Mesenchymal stem cell (in vitro differentiated cells and primary cell): Measurements from ENCODE around the gene GALNT4.

ENCODE experiments used
- DNase-seq: peaks from one replicate; pipeline ENCODE4 v3.0.0-alpha.2; 2013
- H2AFZ ChIP-seq: one replicate; pipeline ENCODE4 v1.6.1; 2013; ENCODE audit warnings: low read depth, mild to moderate bottlenecking, control low read depth, inconsistent platforms, low read length, moderate library complexity
- H2AK5ac ChIP-seq: 2 replicates; pipeline ENCODE4 v1.6.1; 2013; ENCODE audit warnings: low read length, moderate library complexity, mild to moderate bottlenecking, inconsistent platforms; ENCODE audit not compliant: severe bottlenecking
- H2BK120ac ChIP-seq: one replicate; pipeline ENCODE4 v1.6.1; 2013; ENCODE audit warnings: low read depth, mild to moderate bottlenecking, inconsistent platforms, low read length, moderate library complexity
- H2BK12ac ChIP-seq, 2 experiments: one replicate each; pipeline ENCODE4 v1.6.1; 2013; ENCODE audit warnings: inconsistent platforms in 2 of 2, low read length in 2 of 2, mild to moderate bottlenecking in 2 of 2, moderate library complexity in 2 of 2, control low read depth in 1 of 2
- H2BK15ac ChIP-seq: one replicate; pipeline ENCODE4 v1.6.1; 2013; ENCODE audit warnings: mild to moderate bottlenecking, low read depth, inconsistent platforms; ENCODE audit not compliant: poor library complexity, severe bottlenecking
- H2BK5ac ChIP-seq: 2 replicates; pipeline ENCODE4 v1.6.1; 2013; ENCODE audit warnings: low read depth, mild to moderate bottlenecking, low read length, control low read depth, inconsistent platforms; ENCODE audit not compliant: poor library complexity, severe bottlenecking
- H3K14ac ChIP-seq, 2 experiments: one replicate each; pipeline ENCODE4 v1.6.1; 2013; ENCODE audit warnings: inconsistent platforms in 2 of 2, low read length in 2 of 2, control low read depth in 1 of 2, mild to moderate bottlenecking in 1 of 2, moderate library complexity in 1 of 2
- H3K18ac ChIP-seq, 2 experiments: one replicate each; pipeline ENCODE4 v1.6.1; 2013; ENCODE audit warnings: inconsistent platforms in 2 of 2, low read length in 2 of 2, control low read depth in 1 of 2, low read depth in 1 of 2, mild to moderate bottlenecking in 1 of 2
- H3K23ac ChIP-seq, 2 experiments: one replicate each; pipeline ENCODE4 v1.6.1; 2013; ENCODE audit warnings: inconsistent platforms in 2 of 2, low read length in 2 of 2, mild to moderate bottlenecking in 2 of 2, moderate library complexity in 2 of 2, control low read depth in 1 of 2
- H3K27ac ChIP-seq: 2 replicates; pipeline ENCODE4 v1.5.1; 2013; ENCODE audit warnings: mild to moderate bottlenecking, moderate library complexity, low read length, control low read depth, inconsistent platforms; ENCODE audit not compliant: poor library complexity, severe bottlenecking
- H3K27me3 ChIP-seq, 2 experiments: 2 replicates each; pipeline versions ENCODE4 v1.6.1 to v1.7.0; 2013; ENCODE audit warnings: low read length in 2 of 2, mild to moderate bottlenecking in 2 of 2, moderate library complexity in 2 of 2, control low read depth in 1 of 2, inconsistent platforms in 1 of 2; ENCODE audit not compliant: control insufficient read depth in 1 of 2, insufficient read depth in 1 of 2
- H3K36me3 ChIP-seq, 2 experiments: 2 replicates each; pipeline versions ENCODE4 v1.6.1 to v1.7.0; 2013; ENCODE audit warnings: low read length in 2 of 2, control low read depth in 1 of 2, inconsistent platforms in 1 of 2, low read depth in 1 of 2, mild to moderate bottlenecking in 1 of 2; ENCODE audit not compliant: insufficient read depth in 2 of 2, control insufficient read depth in 1 of 2
- H3K4ac ChIP-seq, 2 experiments: one replicate each; pipeline ENCODE4 v1.6.1; 2013; ENCODE audit warnings: inconsistent platforms in 2 of 2, low read length in 2 of 2, mild to moderate bottlenecking in 2 of 2, moderate library complexity in 2 of 2, control low read depth in 1 of 2, low read depth in 1 of 2
- H3K4me1 ChIP-seq: 2 replicates; pipeline ENCODE4 v1.6.1; 2013; ENCODE audit warnings: low read depth, low read length, control low read depth; ENCODE audit not compliant: control insufficient read depth, insufficient read depth
- H3K4me2 ChIP-seq: 2 replicates; pipeline ENCODE4 v1.6.1; 2013; ENCODE audit warnings: low read length, mild to moderate bottlenecking, inconsistent platforms; ENCODE audit not compliant: poor library complexity, severe bottlenecking
- H3K4me3 ChIP-seq, 2 experiments: 2 replicates each; pipeline versions ENCODE4 v1.5.1 to v1.7.0; 2013; ENCODE audit warnings: low read length in 2 of 2, mild to moderate bottlenecking in 2 of 2, control low read depth in 1 of 2, low read depth in 1 of 2; ENCODE audit not compliant: insufficient read depth in 1 of 2
- H3K79me1 ChIP-seq: replicated peaks from 2 replicates; pipeline ENCODE4 v1.6.1; 2013; ENCODE audit warnings: mild to moderate bottlenecking, control low read depth, low read length, inconsistent platforms; ENCODE audit not compliant: poor library complexity, severe bottlenecking
- H3K9ac ChIP-seq: 2 replicates; pipeline ENCODE4 v1.7.0; 2013; ENCODE audit warnings: mild to moderate bottlenecking, low read length, moderate library complexity
- H3K9me3 ChIP-seq: 2 replicates; pipeline ENCODE4 v1.7.0; 2013; ENCODE audit warnings: mild to moderate bottlenecking, low read length; ENCODE audit not compliant: control insufficient read depth
- H4K8ac ChIP-seq: one replicate; pipeline ENCODE4 v1.6.1; 2013; ENCODE audit warnings: inconsistent platforms, mild to moderate bottlenecking, low read length, moderate library complexity
- H4K91ac ChIP-seq: one replicate; pipeline ENCODE4 v1.6.1; 2013; ENCODE audit warnings: mild to moderate bottlenecking, low read length, inconsistent platforms
- WGBS: methylation state at CpG from one replicate; pipeline ENCODE4 v1.1.7; 2013; ENCODE audit warnings: mixed read lengths; 5-methylcytosine and 5-hydroxymethylcytosine counted together

The GALNT4 gene

GRCh38 chr12:89559753-89560152 lies 35.2 kb upstream of the GALNT4 start:
- H2AK5ac ChIP-seq, result no peak overlapping the region
- no peak overlapping the region for H2BK5ac ChIP-seq
- no peaks in the 10 kb centered on the region for H3K79me1 ChIP-seq
- no peaks in the 10 kb centered on the region for H3K4me1 ChIP-seq
- no peak overlapping the region for H3K4me2 ChIP-seq
- no peak overlapping the region for H3K18ac ChIP-seq
- DNase-seq, result no peak
- H3K27ac ChIP-seq, result no peak overlapping the region
- no peak overlapping the region for H3K9ac ChIP-seq
- no peak overlapping the region for H3K4me3 ChIP-seq
- H2AFZ ChIP-seq, result no peak overlapping the region
- no peak overlapping the region for H2BK120ac ChIP-seq
- no peak overlapping the region for H3K4ac ChIP-seq
- WGBS, result 90% methylated on average over 10 of the region's 10 CpGs
- H4K8ac ChIP-seq, result no peak overlapping the region
- H3K36me3 ChIP-seq, result no peaks in the 10 kb centered on the region
- H3K9me3 ChIP-seq, result peaks cover 2% of the 10 kb centered on the region
- H3K14ac ChIP-seq, result no peak overlapping the region
- no peak overlapping the region for H2BK15ac ChIP-seq
- H3K27me3 ChIP-seq, result no peaks in the 10 kb centered on the region
- H3K23ac ChIP-seq, result no peak overlapping the region
- no peak overlapping the region for H2BK12ac ChIP-seq
- no peak overlapping the region for H4K91ac ChIP-seq

DNA sequence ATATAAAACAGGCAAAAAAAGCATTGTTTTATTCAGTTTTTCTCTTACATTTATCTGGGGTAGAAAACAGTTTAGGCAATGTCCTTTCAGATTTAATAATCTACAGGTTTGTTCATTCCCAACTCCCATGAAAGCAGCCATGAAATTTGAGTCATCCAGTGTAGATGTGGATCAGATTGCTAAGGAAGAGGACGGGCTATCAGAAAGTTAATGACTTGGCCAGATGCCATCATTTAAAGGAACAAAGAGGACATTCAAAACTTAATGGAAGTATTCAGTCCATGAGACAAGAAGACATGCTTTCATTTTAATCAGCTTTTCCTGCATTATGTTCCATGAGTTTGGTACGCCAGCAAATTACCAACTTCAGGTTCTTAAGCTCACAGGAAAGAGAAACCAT lies 32.4 kb upstream of the GALNT4 start:
- H3K23ac ChIP-seq, result no peak overlapping the region
- no peak overlapping the region for H2BK15ac ChIP-seq
- no peaks in the 10 kb centered on the region for H3K27me3 ChIP-seq
- no peak overlapping the region for H2AK5ac ChIP-seq
- no peak overlapping the region for H2BK5ac ChIP-seq
- no peak overlapping the region for H3K4me3 ChIP-seq
- 86% methylated on average over 2 of the region's 2 CpGs for WGBS
- no peak for DNase-seq
- no peaks in the 10 kb centered on the region for H3K4me1 ChIP-seq
- no peak overlapping the region for H2BK12ac ChIP-seq
- no peak overlapping the region for H4K91ac ChIP-seq
- H2AFZ ChIP-seq, result no peak overlapping the region
- H3K4ac ChIP-seq, result no peak overlapping the region
- no peak overlapping the region for H3K4me2 ChIP-seq
- no peak overlapping the region for H3K9ac ChIP-seq
- no peak overlapping the region for H2BK120ac ChIP-seq
- H3K9me3 ChIP-seq, result peaks cover 2% of the 10 kb centered on the region
- H3K27ac ChIP-seq, result no peak overlapping the region
- H3K79me1 ChIP-seq, result no peaks in the 10 kb centered on the region
- no peaks in the 10 kb centered on the region for H3K36me3 ChIP-seq
- H4K8ac ChIP-seq, result no peak overlapping the region
- H3K14ac ChIP-seq, result no peak overlapping the region
- no peak overlapping the region for H3K18ac ChIP-seq

DNA sequence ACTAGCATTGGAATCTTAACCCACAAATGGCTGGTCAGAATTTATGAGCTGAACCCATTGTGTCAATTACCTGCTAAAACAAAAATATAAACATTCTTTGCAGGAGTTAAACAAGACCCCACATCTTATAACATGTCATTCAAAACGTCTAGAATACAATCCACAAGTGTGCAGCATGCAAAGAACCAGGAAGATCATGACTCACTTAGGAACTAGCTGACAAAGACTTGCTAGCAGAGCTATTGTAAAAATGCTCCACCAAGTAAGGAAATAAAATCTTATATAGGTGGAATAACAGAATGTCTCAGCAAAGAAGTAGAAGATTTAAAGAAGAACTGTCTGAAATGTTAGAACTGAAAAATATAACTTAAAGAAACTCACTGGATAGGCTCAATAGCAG lies 27.8 kb upstream of the GALNT4 start:
- Histone ChIP-seq H2AK5ac (no peak overlapping the region), H3K23ac (no peak overlapping the region), H3K79me1 (no peaks in the 10 kb centered on the region), H3K9ac (no peak overlapping the region), H3K27ac (no peak overlapping the region), H3K18ac (no peak overlapping the region), H2BK15ac (no peak overlapping the region), H2BK120ac (no peak overlapping the region), H3K9me3 (no peaks in the 10 kb centered on the region), H3K4me3 (no peak overlapping the region), H4K91ac (no peak overlapping the region), H2AFZ (no peak overlapping the region), H2BK5ac (no peak overlapping the region), H3K4ac (no peak overlapping the region), H3K14ac (no peak overlapping the region), H3K4me1 (no peaks in the 10 kb centered on the region), H4K8ac (no peak overlapping the region), H3K36me3 (no peaks in the 10 kb centered on the region), H3K27me3 (no peaks in the 10 kb centered on the region), H3K4me2 (no peak overlapping the region), H2BK12ac (no peak overlapping the region)
- no peak for DNase-seq
- whole genome bisulfite sequencing, result 22% methylated on average over 1 of the region's 1 CpG

GRCh38 chr12:89551747-89552146 lies 27.2 kb upstream of the GALNT4 start:
- Histone ChIP-seq H3K79me1 (no peaks in the 10 kb centered on the region), H2BK120ac (no peak overlapping the region), H3K27ac (no peak overlapping the region), H3K4me1 (no peaks in the 10 kb centered on the region), H2BK5ac (no peak overlapping the region), H3K23ac (no peak overlapping the region), H3K4me3 (no peak overlapping the region), H4K8ac (no peak overlapping the region), H3K18ac (no peak overlapping the region), H3K14ac (no peak overlapping the region), H3K9me3 (no peaks in the 10 kb centered on the region), H3K36me3 (no peaks in the 10 kb centered on the region), H2BK12ac (no peak overlapping the region), H3K27me3 (no peaks in the 10 kb centered on the region), H2BK15ac (no peak overlapping the region), H4K91ac (no peak overlapping the region), H3K9ac (no peak overlapping the region), H3K4me2 (no peak overlapping the region), H2AFZ (no peak overlapping the region), H2AK5ac (no peak overlapping the region), H3K4ac (no peak overlapping the region)
- 100% methylated on average over 2 of the region's 2 CpGs for WGBS
- no peak for DNase-seq
